Measurements from ENCODE around the gene RHBDF1.

RHBDF1 gene

DNA sequence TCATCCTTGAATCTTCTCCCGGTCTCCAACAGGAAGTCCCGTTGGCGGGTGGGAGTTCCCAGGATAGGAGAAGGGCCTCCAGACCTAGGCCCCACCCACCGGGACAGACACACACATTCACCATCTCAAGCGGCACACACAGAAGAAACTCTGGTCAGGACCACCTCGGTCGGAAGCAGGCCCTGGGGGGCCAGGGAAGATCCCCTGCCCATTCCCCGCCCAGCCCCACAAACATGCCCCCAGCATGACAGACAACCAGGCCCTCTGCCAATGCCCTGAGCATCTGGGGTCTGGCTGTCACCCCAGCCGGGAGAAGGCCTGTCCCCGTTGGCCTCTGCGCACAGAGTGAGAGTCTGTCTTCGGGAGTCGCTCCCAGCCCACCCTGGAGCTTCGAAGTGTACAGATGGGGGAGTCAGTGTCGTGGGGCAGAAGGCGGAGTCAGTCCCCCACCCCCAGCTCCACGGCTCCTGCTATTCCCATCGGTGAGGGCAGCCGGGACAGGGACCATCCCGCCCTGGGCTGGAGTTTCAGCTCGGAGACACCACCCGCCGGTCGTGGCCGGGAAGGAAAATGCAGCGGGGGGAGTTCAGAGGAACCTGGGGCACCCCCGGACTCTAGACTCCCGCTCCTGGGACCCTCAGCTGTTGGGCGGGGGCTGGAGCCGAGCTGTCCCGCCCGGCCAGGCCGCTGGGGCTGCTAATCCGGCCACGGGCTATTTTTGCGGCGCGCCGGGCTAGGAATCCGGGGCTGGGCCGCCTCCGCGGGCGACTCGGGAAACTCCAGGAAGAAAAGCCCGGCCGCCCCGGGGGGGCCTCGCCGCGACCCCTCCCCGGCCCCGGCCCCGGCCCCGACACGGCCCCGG, 660 bp downstream of the RHBDF1 start:
- DNase-seq = no peak

DNA sequence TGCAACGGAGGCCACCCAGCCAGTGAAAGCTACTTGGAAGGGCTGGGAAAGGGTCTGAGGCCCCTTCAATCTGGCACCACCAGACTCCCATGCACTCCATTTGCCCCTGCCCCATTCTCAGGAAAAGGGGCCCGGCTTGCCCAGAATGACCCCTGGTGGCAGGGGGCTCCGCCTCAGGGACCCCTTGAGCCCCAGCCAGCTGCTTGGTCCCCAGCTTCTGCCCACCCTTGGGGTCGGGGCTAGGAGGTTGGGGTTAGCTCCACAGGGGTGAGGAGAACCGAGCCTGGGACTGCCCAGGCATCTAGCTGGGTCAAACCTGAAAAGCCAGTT, 1.3 kb downstream of the RHBDF1 start:
- DNase-seq = no peak

DNA sequence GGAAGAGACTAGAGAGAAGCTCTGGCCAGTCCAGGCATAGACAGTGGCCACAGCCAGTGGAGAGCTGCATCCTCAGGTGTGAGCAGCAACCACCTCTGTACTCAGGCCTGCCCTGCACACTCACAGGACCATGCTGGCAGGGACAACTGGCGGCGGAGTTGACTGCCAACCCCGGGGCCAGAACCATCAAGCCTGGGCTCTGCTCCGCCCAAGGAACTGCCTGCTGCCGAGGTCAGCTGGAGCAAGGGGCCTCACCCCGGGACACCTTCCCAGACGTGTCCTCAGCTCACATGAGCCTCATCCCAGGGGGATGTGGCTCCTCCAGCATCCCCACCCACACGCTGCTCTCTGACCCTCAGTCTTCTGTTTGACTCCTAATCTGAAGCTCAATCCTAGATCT, 3.2 kb downstream of the RHBDF1 start:
- no peak for DNase-seq

DNA sequence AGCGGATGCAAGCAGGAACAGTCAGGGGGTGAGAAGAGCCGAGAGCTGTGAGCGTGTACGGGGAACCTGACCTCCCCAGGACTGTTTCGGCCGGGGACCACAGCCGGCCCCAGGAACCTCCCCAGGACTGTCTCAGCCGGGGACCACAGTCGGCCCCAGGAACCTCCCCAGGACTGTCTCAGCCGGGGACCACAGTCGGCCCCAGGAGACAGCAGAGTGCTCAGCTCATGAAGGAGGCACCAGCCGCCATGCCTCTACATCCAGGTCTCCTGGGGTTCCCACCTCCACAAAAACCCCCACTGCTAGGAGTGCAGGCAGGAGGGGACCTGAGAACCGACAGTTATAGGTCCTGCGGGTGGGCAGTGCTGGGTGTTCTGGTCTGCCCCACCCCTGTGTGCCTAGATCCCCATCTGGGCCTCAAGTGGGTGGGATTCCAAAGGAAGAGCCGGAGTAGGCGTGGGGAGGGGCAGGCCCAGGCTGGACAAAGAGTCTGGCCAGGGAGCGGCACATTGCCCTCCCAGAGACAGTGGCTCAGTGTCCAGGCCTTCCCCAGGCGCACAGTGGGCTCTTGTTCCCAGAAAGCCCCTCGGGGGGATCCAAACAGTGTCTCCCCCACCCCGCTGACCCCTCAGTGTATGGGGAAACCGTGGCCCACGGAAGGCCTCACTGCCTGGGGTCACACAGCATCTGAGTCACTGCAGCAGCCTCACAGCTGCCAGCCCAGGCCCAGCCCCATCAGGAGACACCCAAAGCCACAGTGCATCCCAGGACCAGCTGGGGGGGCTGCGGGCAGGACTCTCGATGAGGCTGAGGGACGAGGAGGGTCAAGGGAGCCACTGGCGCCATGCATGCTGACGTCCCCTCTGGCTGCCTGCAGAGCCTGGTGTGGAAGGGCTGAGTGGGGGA, 4.3 kb downstream of the RHBDF1 start:
- DNase-seq = no peak

DNA sequence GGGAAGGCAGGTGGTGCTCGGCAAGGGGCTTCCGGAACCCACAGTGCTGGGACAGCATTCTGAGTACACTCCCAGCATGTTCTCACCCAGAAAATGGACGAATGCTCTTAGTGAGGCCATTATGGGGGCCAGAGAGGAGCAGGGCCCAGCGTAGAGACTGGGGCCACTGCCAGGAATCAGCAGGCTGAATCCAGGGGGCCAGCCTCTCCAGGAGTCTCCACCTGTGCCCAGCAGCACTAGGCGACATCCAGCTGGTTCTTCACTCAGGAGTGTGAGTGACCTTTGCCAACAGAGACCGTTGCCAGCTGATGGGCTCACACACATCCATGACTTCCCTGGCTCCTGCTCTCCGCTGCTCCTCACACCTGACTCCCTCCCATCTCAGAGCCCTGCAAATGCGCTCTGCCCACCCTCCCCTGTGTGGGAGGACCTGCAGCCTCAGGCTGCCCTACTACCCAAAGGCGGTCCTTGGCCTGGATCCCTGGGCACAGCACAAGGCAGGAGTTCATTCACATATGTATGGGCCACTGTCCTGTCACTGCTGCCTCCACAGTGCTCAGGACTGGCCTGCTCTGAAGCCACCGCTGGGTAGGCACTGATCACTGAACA, 5.1 kb downstream of the RHBDF1 start:
- DNase-seq = peak; percentile 30

DNA sequence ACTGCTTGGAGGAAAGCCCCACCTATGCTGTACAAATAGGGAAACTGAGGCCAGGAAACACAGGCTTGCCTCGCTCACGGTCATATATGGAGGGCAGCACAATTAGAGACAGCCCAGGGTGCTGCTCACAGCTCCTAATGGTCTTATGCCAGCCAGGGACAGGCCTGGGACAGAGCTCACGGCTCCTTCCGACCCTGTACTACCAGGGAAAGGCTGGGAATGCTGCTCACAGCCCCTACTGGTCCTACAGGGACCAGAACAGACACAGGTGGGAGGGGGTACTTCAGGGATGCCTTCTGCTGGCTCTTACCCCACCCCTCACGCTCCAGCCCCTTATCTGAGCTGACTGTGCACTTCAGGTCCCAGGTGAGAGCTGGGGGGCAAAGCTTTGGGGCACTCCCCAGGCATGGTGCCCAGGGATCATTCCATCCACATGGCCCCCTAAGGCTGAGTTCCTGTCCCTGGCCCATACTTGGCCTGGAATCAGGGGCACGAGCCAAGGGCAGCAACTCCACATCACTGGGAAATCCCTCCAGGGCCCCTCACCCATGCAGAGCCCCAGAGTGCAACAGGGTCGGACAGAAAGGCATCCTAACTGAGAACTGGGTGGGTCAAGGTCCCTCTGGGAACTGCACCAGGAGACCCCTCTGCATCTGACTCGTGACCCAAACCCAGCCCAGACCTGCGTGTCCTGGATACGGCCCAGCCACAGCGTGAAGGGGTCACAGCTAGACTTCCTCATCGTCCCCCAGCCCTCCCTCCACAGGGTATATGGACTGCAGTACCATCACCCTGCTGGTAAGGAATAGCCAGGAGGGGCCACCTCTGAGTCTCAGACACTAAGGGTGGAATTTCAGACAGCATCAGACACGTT, 5.9 kb downstream of the RHBDF1 start:
- DNase-seq = no peak

DNA sequence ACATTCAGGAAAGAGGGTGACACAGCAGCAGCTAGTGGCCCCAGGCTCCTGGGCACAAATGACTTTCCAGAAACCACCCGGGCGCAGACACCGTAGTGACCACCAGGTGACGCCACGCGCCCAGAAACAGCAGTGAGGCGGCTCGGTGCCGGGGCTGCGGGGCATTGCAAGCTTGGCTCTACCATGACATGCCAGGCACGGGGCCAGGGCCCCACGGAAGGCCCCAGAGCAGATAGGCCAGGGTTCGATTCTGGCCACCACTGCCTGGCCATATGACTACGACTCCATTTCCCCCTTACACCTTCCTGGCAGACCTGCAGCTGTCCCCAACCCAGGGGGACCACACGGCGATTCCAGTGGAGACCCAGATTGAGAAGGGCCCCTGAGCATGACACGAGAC, 6.7 kb downstream of the RHBDF1 start:
- peak; percentile 50 for DNase-seq

DNA sequence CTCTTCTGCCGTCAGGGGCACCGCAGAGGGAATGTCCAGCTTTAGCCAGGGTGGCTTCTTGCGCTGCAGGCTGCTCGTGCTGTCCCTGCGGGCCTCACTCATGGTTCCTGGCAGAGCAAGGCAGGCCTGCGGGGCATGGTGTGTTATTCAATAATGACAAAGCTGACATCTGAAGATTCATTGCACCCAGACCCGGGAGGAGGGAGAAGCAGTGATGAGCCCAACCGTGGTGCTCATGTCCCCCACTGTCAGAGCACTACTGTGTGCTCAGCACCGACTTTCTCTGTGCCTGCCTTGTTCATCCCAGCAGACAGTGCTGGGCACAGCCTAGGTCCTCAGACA, 7.5 kb downstream of the RHBDF1 start:
- no peak for DNase-seq

DNA sequence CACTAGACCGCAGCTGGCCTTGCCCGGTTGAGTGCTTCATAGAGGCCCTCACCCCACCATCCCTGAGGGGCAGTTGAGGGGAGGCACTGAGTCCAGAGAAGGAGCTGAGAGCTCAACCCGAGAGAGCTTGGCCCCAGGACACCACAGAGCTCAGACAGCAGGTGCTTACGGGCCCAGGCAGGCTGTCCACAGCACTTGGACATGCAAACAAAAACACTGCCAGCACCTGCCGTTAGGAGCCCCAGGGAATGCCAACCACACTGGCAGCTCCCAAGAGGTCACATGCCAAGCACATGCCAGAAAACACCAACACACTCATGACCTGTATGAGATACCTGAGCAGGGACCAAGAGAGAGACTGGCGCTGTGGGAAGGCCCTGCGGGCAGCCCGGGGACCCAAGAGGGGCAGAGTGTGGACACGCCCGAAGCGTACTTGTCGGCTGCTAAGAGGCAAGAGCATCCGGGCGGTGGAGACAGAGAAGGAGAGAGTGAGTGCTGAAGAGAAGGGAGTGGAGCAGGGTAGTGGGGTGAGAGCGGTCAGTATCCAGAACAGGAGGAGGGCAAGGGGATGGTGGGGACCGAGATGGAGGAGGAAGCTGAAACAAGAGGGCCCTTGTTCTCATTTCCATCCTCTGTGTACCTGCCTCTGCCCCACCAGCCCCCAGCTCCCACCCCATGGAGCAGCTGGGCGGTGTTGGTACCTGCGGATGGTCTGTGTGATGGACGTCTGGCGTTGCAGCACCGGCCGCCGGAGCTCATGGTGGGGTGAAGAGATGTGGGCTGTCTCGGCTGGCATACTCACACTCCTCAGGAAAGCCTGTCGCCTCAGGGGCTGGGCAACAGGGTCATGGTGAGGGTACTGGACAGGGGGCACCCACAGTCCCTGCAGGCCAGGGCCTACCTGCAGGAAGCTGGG, 8.2 kb downstream of the RHBDF1 start:
- DNase-seq = no peak

DNA sequence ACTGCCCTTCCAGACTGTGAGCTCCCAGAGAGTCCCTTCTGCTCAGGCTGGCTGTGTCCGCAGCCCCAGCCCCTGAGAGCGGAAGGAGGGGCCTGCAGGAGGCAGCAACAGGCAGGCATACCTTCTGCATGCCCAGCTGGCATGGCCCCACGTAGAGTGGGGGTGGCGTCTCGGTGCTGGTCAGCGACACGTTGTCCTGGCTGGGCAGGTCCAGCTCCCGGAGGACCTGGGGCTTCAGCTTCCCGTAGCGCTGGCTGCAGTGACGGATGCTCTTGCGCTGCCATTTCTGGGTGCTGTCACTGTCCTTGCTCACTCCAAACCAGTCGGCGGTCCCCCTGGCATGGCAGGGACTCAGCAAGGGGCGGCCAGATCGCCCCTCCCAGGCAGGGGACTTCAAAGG, 9.0 kb downstream of the RHBDF1 start:
- DNase-seq = no peak

DNA sequence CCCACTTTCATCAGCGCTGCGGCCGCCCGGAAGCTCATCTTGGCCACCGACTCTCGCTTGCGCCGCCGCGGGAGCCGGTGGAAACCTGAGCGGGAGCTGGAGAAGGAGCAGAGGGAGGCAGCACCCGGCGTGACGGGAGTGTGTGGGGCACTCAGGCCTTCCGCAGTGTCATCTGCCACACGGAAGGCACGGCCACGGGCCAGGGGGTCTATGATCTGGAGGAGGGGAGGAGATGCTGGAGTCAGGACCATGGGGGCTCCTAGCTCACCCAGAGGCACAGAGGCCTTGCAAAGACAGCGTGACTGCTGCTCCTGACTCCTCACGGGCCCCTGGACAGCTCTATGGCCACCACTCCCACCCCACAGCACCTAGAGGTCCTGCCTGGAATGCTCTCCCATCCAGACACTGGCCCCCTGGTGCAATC, 9.5 kb downstream of the RHBDF1 start:
- DNase-seq = no peak

DNA sequence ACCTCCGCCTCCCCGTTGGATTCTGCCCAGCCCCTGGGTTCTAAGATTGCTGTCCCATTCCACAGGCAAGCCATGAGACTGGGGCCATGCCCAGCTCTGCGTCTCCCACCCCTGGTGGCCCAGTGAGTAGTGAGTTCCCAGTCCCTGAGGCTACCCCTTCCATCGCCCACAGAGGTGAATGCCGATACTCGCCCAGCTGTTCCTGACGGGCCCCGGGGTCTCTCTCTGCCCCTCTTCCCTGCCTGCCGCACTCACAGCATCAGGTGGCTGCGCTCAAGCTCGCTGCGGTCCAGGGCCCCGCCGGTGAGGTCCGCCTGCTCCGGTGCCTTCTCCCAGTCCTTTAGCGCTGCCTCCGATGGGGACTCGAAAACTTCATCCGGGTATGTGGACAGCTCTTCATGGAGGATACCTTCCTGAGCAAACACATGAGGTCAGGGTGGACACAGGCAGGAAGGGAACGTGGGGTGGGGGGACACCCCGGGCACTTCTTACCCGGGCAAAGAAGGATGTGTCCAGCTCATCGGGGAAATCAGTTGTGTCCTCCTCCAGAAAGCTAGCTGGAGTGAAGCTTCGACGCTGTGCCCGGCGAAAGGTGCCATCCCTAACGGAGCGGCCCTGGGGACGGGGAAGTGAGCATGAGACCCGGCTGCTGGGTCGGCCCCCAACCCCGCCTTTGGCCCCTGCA, 10.0 kb downstream of the RHBDF1 start:
- no peak for DNase-seq

DNA sequence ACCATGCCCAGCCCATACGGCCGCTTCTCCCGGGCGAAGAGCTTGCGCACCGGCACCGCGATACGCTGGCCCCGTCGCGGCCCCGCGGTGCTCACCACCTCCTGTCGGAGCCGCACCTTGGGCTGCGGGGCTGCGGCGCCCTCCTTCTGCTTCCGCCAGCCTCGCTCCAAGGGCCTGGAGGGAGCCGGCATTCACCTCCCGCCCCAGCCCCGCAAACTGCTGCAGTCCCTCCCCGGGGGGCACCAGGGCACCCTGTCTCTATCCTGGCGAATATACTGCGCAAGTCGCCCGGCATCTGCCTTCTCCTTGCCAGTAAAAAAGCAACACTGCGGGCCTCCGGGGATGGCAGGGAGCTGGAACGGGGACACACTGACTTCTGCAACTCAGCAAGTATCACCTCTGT, 10.6 kb downstream of the RHBDF1 start:
- no peak for DNase-seq

DNA sequence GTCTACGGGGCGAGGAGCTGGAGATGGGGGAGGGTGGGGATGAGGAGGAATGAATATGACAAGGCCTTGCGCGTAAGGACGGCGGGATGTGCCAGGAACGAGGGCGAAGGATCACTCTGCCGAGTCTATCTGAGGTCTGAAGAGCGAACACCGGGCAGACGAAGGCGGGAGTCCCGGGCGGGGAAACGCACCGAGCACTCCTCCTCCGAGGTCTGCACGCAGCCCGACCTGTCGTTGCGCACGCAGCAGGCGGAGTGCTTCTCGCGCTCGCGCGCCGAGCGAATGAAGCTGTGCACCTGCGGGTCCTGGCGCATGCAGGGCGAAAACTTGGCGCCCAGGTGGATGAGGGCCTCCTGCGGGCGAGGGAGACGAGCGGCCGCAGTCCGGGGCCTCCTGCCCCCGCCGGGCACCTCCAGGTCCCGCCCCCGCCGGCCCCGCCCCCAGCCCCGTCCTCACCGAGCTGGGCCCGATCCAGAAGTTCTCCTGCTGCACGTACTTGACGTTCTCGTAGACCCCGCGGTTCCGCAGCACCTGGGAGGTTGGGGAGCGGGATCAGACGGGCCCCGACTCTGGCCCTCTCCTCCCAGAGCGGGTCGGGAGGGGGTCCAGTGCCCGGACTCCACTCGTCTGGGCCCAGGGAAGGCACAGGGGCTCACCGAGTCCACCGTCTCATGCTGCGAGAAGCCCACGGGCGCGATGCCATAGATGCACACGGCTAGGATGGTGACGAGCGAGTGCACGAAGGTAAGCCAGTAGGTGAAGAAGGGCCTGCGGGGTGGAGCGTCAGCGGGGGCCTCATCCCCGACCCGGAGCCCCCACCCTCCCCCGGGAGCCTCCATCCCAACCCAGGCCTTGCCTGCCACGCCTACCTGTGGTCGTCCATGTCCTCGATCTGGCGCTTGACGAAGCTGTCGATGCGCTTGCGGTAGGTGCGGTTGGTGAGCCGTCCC, 11.2 kb downstream of the RHBDF1 start:
- no peak for DNase-seq

DNA sequence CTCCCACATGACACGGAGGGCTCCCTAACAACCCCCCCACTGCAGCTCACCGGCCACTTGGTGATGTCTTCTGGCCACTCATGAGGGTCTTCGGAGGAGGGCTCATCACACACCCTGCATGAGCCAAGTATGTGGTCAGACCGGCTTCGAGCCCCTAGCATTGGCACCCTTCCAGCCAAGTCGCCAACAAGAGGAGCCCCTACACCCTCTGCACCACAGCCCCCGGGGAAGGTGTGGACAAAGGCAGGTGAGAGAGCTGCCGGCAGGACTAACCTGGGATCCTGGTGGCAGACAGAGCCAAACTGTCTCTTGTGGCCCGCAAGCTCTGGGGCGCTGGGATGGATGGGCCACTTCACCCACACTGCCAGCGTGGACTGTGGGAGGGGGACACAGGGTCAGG, 12.3 kb downstream of the RHBDF1 start:
- no peak for DNase-seq

DNA sequence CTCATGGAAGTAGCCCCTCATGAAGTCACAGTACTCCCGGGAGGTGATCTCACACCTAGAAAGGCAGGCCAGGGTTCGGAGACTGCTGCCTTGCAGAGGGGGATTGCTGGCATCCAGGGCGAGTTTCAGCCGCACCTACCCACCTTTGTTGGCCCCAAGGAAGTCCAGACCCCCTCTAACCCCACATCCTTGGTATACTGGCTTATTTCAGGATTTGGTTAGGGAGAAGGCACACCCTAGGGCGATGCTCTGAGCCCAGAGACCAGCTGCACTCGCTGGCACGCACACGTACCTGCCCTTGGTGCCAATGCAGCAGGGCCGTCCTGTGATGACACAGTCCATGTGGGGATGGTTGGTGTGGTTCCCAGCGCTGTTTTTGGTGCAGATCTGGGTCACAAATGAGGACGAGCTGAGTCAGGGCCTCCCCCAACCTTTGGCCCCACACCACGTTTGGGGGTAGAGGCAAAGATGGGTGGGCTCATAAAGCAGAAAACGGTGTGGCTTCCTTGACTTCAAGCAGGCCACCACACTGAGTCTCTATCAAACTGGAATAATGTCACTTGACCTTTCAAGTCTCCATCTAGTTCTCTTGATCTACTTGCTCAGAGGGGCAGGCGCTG, 12.9 kb downstream of the RHBDF1 start:
- no peak for DNase-seq

DNA sequence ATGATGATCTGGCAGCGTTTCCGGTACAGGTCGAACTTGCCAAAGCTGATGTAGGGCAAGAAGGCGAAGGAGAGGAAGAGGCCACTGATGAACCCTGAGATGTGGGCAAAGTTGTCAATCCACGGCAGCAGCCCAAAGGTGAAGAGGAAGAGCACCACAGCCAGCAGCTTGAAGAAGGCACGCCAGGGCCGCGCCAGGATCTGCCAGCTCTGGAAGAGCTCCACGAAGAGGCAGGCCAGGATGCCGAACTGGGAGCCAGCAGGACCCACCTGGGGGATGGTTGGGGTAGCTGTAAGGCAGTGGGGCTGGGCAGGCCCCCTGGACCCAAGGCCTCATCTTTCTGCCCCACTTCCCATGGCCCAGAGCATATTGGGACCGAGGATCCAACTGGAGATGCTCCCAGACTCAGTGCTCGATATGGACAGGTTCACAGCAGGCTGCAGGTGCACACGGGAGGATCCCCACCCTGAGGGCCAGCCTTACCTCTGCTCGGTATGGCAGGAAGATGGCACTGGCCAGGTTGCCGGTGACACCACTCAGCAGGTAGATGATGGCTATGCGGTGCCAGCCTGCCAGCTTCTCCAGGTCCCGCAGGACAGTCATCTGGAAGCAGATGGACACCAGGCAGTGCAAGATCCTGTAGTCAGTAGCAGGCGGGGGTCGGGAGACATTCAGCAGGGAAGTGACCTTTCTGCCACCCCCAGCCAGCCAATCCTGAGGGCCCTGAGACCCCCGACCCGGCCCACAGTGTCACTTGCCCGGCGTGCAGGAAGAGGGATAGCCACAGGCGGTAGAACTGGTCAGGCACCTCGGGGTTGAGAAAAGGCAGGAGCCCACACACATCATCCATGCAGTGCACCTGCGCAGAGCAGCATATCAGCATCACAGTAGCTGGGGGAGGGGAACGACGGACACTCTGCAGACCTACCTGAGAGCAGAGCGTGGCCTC, 13.7 kb downstream of the RHBDF1 start:
- no peak for DNase-seq

DNA sequence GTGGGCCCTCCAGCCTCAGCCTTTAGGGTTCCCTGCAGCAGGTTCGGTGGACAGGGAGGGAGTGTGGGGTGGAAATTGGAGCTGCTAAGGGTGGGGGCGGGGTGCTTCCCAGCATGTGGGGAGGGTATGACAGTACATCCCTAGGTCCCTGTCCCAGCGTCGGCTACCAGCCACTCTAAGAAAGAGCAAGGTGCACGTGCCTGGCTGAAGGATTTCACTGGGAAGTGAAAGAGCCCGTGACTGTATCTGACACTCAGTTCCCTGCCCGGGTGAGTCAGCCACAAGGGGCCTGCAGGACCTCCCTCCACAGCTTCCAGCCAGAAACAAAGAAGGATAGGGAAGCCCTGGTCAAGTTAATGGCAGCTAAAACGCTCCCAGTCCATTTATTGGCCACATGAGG, 14.7 kb downstream of the RHBDF1 start:
- DNase-seq = no peak
